Brain microvascular endothelial cell (primary cell): Measurements from ENCODE around the gene PRSS50.

Source experiments
- DNase-seq: peaks from one replicate; pipeline ENCODE4 v3.0.0-alpha.2; 2020
- H3K27ac ChIP-seq: fragments of 250-450 bp; sonication (Bioruptor Pico); 2 replicates; pipeline ENCODE4 v1.5.1; 2020; ENCODE audit warnings: mild to moderate bottlenecking, moderate library complexity
- H3K27me3 ChIP-seq: fragments of 250-450 bp; sonication (Bioruptor Pico); replicated peaks from 2 replicates; pipeline ENCODE4 v1.5.1; 2020; ENCODE audit warnings: mild to moderate bottlenecking
- H3K36me3 ChIP-seq: fragments of 250-450 bp; sonication (Bioruptor Pico); replicated peaks from 2 replicates; pipeline ENCODE4 v1.5.1; 2020; ENCODE audit warnings: mild to moderate bottlenecking
- H3K4me3 ChIP-seq: 2 replicates; pipeline ENCODE4 v1.5.1; 2011; ENCODE audit warnings: low read depth, mild to moderate bottlenecking, control low read depth, low read length, moderate library complexity
- in situ Hi-C: cut with HindIII; loops from 2 replicates; pipeline ENCODE4 v1.10.0; 2017; ENCODE audit warnings: low sequenced_read_pairs, low pct_ligation_motif_present
- TF ChIP-seq, protein P1 (sequence below): IDR thresholded peaks from 2 replicates; pipeline ENCODE4 v1.5.1; 2011; ENCODE audit warnings: low read depth, mild to moderate bottlenecking, moderate library complexity, low read length, control low read depth, inconsistent platforms; ENCODE audit errors: missing control alignments

The PRSS50 gene

DNA sequence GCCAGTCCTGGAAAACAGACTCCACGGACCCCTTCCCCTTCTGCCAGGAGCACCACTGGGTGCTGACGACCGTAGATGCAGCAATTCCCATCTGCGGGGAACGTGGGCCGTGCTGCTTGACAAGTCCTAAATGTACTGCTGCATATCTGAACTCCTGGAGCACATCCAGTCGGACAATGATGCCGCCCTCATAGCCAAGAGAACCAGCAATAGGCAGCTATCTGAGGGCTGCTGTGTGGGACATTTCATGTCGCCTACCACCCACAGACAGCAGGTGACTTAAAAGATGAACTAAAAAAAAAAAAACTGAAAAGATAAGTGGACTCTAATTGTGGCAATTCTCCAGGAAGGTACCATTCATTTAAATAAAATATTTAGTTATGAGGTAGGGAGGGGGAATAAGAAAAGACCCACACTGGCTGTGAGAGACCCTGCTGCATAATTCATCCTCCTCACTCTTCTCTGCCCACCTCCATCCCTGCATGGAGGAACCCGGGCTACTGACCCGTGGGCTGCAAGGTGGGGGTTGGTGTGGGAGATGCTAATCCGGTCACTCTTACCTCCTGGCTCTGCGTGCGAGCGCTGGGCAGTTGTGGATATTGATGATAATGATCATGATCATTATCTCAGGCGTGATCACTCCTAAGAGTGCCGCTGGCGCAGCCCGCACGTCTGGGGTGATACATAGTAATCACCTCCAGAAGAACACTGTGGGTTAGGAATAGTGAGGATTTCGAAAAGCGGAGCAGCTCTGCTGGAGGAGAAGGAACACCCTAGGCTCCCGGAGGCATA lies 52.5 kb downstream of the PRSS50 start:
- in situ Hi-C loops, result no loop called here
- no peaks in the 10 kb centered on the region for H3K36me3 ChIP-seq
- TF ChIP-seq, protein P1, sequence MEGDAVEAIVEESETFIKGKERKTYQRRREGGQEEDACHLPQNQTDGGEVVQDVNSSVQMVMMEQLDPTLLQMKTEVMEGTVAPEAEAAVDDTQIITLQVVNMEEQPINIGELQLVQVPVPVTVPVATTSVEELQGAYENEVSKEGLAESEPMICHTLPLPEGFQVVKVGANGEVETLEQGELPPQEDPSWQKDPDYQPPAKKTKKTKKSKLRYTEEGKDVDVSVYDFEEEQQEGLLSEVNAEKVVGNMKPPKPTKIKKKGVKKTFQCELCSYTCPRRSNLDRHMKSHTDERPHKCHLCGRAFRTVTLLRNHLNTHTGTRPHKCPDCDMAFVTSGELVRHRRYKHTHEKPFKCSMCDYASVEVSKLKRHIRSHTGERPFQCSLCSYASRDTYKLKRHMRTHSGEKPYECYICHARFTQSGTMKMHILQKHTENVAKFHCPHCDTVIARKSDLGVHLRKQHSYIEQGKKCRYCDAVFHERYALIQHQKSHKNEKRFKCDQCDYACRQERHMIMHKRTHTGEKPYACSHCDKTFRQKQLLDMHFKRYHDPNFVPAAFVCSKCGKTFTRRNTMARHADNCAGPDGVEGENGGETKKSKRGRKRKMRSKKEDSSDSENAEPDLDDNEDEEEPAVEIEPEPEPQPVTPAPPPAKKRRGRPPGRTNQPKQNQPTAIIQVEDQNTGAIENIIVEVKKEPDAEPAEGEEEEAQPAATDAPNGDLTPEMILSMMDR, result no peak
- no peak overlapping the region for H3K4me3 ChIP-seq
- no peak overlapping the region for H3K27ac ChIP-seq
- H3K27me3 ChIP-seq, result peaks cover 9% of the 10 kb centered on the region
- no peak for DNase-seq

DNA sequence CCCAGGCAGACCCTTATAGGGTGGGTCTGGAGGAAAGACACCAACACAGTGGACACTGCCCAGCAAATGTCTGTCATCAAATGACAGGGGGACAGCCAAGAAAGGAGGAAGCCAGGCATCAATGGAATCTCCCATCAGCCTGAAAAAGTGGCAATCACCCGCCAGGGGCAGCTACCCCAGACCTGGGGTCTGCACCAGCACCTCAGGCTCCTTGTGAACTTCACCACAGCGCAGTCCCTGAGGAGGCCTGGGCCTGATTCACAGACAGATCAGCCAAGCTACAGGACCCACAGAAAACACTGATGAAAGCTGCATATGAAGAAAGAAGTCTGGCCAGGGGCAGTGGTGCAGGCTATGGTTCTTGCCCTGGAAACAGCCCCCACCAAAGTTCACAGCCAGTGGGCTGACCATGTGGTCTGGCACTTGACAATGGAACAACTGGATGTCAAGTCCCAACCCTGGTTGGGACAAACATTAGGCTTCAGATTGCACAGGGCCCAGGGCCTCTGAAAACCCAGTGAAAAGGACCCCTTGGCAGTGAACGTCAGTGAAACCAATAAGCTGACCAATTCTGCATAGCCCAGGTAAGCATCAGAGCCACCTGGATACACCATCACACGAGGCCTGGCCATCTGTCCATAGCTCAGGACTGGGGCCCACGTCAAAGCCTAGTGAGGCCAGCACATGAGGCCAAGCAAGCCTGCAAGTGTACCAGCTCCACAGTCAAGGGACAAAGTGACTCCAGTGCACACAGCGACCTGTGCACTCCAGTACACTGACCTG lies 53.3 kb downstream of the PRSS50 start:
- TF ChIP-seq, protein P1, result no peak
- peaks cover 9% of the 10 kb centered on the region for H3K27me3 ChIP-seq
- DNase-seq, result no peak
- in situ Hi-C loops, result no loop called here
- no peak overlapping the region for H3K27ac ChIP-seq
- H3K36me3 ChIP-seq, result no peaks in the 10 kb centered on the region
- no peak overlapping the region for H3K4me3 ChIP-seq

DNA sequence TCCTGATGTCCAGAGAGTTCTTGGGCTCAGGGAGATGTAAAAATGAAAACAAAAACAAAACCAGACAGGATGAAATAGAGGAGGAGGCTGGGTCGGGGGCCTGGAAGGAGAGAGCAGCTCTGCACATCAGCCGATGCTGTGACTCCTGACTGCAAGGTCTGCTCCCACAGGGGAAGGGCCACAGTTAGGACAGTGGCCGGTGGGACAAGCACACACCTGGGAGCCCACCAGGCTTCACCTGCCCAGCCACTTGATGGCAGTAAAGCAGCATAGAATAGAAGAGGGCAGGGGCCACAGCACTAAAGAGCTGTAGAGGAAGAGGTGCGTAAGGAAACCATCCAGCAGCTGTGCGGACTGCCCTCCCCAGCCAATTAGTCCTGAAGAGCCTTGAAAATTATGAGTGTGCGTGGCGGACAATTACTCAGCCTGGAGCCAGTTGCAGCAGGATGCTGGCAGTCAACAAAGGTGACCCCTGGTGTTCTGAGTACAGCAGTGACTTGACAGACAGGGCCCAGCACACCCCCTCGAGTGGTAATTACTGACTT lies 54.0 kb downstream of the PRSS50 start:
- Histone ChIP-seq H3K27me3 (peaks cover 9% of the 10 kb centered on the region), H3K4me3 (no peak overlapping the region), H3K36me3 (no peaks in the 10 kb centered on the region), H3K27ac (no peak overlapping the region)
- in situ Hi-C loops, result no loop called here
- DNase-seq, result no peak
- TF ChIP-seq, protein P1, result peak; percentile 16

DNA sequence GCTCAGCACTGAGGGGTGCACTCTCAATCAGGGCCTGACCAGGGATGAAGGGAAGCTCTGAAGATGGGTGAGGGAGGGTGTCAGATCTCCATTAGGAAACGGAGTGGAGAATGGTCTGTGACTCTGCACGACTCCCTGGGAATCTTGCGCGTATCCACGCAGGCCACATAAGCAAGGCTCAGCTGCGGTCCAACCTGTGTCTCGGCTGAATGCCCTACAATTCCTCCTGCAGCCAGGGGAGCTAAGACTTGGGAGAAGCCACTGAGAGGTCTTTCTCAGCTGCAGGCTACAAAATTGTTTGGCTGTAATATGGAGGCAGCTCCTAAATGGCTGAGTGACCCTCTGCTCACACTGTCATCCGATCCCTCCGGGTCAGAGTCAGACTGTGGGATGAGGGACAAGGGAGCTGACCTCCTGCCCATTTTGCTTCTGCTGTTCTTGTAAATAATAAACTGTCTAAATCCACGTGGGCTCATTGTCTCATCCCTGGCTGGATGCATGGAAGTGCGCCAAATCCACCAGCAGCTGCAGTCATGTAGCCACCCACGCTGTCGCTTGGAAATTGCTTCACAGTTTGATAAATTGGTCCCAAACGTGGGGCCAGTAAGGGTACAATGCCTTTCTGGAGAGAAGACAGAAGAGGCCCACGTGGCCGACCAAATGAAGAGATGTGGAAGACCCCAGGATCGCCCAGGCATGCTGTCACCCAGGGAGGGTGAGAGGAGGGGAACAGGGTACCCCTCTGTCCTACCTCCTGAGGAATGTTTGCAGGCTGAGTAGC lies 54.7 kb downstream of the PRSS50 start:
- TF ChIP-seq, protein P1, result no peak
- Histone ChIP-seq H3K36me3 (no peaks in the 10 kb centered on the region), H3K27me3 (peaks cover 9% of the 10 kb centered on the region), H3K27ac (no peak overlapping the region), H3K4me3 (no peak overlapping the region)
- in situ Hi-C loops, result no loop called here
- peak; percentile 15 for DNase-seq
